Pulmonary artery endothelial cell (primary cell): ENCODE measurements around the gene NUB1. TPM values are rescaled to one million over a fixed set of nuclear protein-coding genes. Genes with fewer than 3 reads are reported as not detected.

Experiments
- DNase-seq: peaks from one replicate; pipeline ENCODE4 v3.0.0-alpha.2; 2011; ENCODE audit warnings: low read depth, low spot score
- total RNA-seq: library from RNA; depleted of rRNA; stranded (reverse); fragments of >200 nt; gene quantifications from 2 replicates; pipeline ENCODE4 v1.2.3, GENCODE V29; 2014

NUB1 gene
- total RNA-seq, 1 donor from 2014 or later: 37.1 TPM

DNA sequence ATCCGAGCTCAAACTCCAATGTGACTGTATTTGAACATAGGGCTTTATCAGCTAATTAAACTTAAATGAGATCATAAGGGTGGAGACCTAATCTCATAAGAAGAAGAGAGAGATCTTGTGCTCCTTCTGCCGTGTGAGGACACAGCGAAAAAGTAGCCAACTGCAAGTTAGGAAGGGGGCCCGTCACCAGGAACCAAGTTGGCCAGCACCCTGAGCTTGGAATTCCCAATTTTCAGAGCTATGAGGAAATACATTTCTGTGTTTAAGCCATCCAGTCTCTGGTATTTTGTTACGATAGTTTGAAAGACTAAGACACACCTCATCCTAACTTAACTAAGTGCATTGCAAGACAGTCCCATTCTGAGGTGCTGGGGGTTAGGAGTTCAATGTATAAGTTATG, 82.3 kb downstream of the NUB1 start:
- DNase-seq: no peak

DNA sequence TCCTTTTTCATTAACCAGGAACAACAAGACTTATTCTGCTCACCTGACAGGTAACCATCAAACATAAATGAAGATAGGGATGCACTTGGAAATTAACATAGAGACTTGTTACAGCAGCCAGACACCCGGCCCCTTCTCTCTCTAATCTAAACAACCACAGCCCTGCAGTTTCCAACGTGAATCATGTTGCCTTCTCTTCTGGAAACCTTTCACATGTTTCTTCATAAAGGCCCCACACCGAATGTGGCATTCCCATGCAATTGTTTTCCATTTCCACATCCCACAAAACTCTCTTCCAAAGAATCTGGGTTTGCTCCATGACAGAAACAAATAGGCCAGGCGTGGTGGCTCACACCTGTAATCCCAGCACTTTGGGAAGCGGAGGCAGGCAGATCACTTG, 83.2 kb downstream of the NUB1 start:
- DNase-seq: no peak

DNA sequence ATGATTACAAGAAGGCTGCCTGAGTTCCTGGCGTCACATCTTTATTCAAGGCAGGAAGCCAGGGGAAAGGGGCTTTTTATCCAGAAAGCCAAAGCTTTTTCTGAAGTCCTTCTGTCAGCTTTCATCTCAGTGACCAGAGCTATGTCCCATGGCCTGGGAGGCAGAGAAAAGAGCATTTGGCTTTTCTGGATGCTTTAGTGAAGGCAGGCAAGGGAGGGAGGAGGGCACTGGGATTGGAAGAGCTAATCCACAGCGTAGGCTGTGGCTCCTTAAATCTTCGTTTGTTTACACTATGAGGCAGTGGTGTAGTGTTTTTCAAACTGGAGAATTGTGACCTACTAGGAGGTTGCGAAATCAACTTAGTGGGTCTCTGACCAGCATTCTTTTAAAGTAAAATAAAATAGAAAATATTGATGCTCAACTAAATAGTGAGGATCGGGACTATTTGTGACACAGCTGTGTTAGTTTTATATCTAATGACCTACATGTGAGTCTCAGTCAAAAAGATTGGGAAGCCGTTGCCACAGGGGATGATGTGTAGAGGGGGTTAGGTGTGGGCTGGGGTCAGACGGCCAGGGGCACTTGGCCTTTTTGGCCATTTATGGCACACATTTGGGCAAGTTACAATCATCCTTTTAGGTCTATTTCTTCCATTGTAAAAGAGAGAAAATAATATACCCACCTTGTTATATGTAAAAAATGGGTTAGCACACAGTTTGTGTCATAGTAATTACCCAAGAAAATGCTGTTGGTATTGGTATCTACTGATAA, 84.2 kb downstream of the NUB1 start:
- DNase-seq: no peak

DNA sequence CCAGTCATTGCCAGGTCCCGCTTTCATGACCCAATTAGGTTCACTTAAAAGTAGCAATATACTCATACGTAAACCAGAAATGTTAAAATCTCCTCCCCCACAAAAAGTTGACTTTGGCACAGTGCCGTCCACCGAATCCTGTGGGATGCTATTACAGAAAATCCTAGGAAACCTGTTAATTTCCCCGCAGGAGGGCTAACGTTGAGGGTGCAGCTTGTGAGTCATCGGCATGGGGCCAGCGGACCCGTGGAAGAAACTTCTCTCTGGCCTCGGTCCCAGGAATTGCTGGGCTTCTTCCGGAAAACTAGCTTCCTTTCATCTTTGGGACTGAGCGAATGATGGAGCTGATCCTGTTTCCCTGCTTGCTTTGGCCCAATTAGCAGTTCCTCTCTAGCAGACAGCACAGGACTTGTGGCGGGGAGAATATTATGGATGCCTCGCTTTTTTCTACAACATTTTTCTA, 84.9 kb downstream of the NUB1 start:
- DNase-seq: peak; percentile 8

- DNase-seq: no peak
These were observed 85.5 kb downstream of the NUB1 start for GRCh38 chr7:151426904-151427704.

GRCh38 chr7:151427705-151428377, 86.2 kb downstream of the NUB1 start:
- DNase-seq: no peak

Other genes starting within 250 kb of the NUB1 start
- gene GBX1, start 174.1 kb upstream of the NUB1 start, total RNA-seq: not detected in 2 replicates
- gene ASB10, start 154.6 kb upstream of the NUB1 start, total RNA-seq: not detected in 2 replicates
- not detected in 2 replicates for gene H2BK1, start 131.3 kb upstream of the NUB1 start, total RNA-seq
- gene ABCF2, start 114.6 kb upstream of the NUB1 start, total RNA-seq: 78.8 and 91.2 TPM in 2 replicates
- gene CHPF2, start 109.3 kb upstream of the NUB1 start, total RNA-seq: 57.7 and 71.3 TPM in 2 replicates
- gene SMARCD3, start 93.1 kb upstream of the NUB1 start, total RNA-seq: 3.8 and 6.7 TPM in 2 replicates
- gene WDR86, start 68.2 kb downstream of the NUB1 start, total RNA-seq: not detected in 2 replicates
- gene CRYGN, start 98.3 kb downstream of the NUB1 start, total RNA-seq: not detected in 2 replicates
- 57.8 and 62.0 TPM in 2 replicates for gene RHEB, start 178.1 kb downstream of the NUB1 start, total RNA-seq